OCI-LY7 (cell line): ENCODE results near the gene KAZN. TPM values are rescaled to one million over a fixed set of nuclear protein-coding genes. Genes with fewer than 3 reads are reported as not detected.

Experiments
- BruUV-seq: library from RNA; stranded (reverse); fragments of 400-500 nt; replicated peaks from 2 replicates; lab custom pipeline; 2021; lab: Mats Ljungman, UMichigan
- CTCF ChIA-PET: fragments of 300-600 bp; sonication (Branson Sonifier 250); formaldehyde crosslinking; loops from one replicate; lab custom pipeline; 2022; ENCODE audit warnings: antibody characterized with exemption; ENCODE audit not compliant: unreplicated experiment; lab: Charles Lee
- POLR2A ChIA-PET: fragments of 300-600 bp; sonication (Branson Sonifier 250); formaldehyde crosslinking; loops from one replicate; lab custom pipeline; 2022; ENCODE audit warnings: antibody characterized with exemption; lab: Charles Lee
- DNase-seq: peaks from one replicate; pipeline ENCODE4 v3.0.0-alpha.2; 2015; ENCODE audit warnings: low spot score
- H2AFZ ChIP-seq: fragments of 200-600 bp; sonication (generic), shearing (Covaris generic); 2 replicates; pipeline ENCODE4 v1.6.1; 2014; ENCODE audit warnings: mild to moderate bottlenecking, antibody characterized with exemption, low read length, moderate library complexity
- H3K27ac ChIP-seq: fragments of 200-600 bp; sonication (generic); 2 replicates; pipeline ENCODE4 v1.5.1; 2014; ENCODE audit warnings: mixed run types, low read depth, mild to moderate bottlenecking, moderate library complexity, low read length, inconsistent platforms; ENCODE audit not compliant: poor library complexity, severe bottlenecking
- H3K36me3 ChIP-seq: fragments of 200-600 bp; sonication (generic); 2 replicates; pipeline ENCODE4 v1.6.1; 2014; ENCODE audit warnings: mild to moderate bottlenecking, antibody characterized with exemption, low read length, moderate library complexity, mixed read lengths; ENCODE audit not compliant: insufficient read depth
- H3K4me1 ChIP-seq: fragments of 200-600 bp; sonication (generic); 2 replicates; pipeline ENCODE4 v1.5.1; 2014; ENCODE audit warnings: mild to moderate bottlenecking, low read length; ENCODE audit not compliant: insufficient read depth, poor library complexity, severe bottlenecking
- H3K4me2 ChIP-seq: fragments of 200-600 bp; sonication (generic); 2 replicates; pipeline ENCODE4 v1.6.1; 2014; ENCODE audit warnings: mild to moderate bottlenecking, low read length
- H3K4me3 ChIP-seq: fragments of 200-600 bp; sonication (generic); 2 replicates; pipeline ENCODE4 v1.5.1; 2014; ENCODE audit warnings: mild to moderate bottlenecking, low read depth, low read length; ENCODE audit not compliant: poor library complexity, severe bottlenecking
- H3K79me2 ChIP-seq: fragments of 200-600 bp; sonication (generic); 2 replicates; pipeline ENCODE4 v1.6.1; 2016; ENCODE audit warnings: low read depth, mild to moderate bottlenecking, low read length, moderate library complexity, mixed read lengths; ENCODE audit not compliant: insufficient read depth
- H3K9me2 ChIP-seq: fragments of 200-600 bp; sonication (generic); 2 replicates; pipeline ENCODE4 v1.6.1; 2016; ENCODE audit warnings: mild to moderate bottlenecking, low read length, mixed read lengths; ENCODE audit not compliant: insufficient read depth
- H3K9me3 ChIP-seq: fragments of 200-600 bp; sonication (generic); 2 replicates; pipeline ENCODE4 v1.6.1; 2014; ENCODE audit warnings: mild to moderate bottlenecking, mixed run types, low read length, mixed read lengths
- H4K20me1 ChIP-seq: fragments of 200-600 bp; sonication (generic); 2 replicates; pipeline ENCODE4 v1.6.1; 2014; ENCODE audit warnings: mild to moderate bottlenecking, antibody characterized with exemption, low read length, moderate library complexity, mixed read lengths; ENCODE audit not compliant: insufficient read depth
- EZH2phosphoT487 ChIP-seq: fragments of 200-600 bp; sonication (generic); IDR thresholded peaks from 2 replicates; pipeline ENCODE4 v1.6.1; 2018; ENCODE audit warnings: low read depth, borderline replicate concordance, mild to moderate bottlenecking, mixed run types, antibody characterized with exemption, low read length, moderate library complexity, mixed read lengths
- intact Hi-C: fragments of 100-400 bp; cut with micrococcal nuclease; formaldehyde crosslinking; loops from one replicate; pipeline ENCODE4 v1.10.0; 2022; ENCODE audit not compliant: unreplicated experiment
- total RNA-seq, 2 experiments: library from RNA; depleted of rRNA in 1 of 2; stranded (reverse); fragments of >200 nt in 1 of 2; shearing (Covaris generic) in 1 of 2; gene quantifications; 2 replicates each; pipeline ENCODE4 v1.2.3, GENCODE V29; 2014 to 2022
- TF ChIP-seq, protein P1 (sequence below): fragments of 200-600 bp; sonication (generic); conservative IDR thresholded peaks from 2 replicates; pipeline ENCODE4 v1.5.1; 2014; ENCODE audit warnings: mild to moderate bottlenecking, antibody characterized with exemption, low read length, moderate library complexity, mixed read lengths

KAZN gene
- total RNA-seq, 2 experiments from 2014 or later, result 0.40 to 2.4 TPM

DNA sequence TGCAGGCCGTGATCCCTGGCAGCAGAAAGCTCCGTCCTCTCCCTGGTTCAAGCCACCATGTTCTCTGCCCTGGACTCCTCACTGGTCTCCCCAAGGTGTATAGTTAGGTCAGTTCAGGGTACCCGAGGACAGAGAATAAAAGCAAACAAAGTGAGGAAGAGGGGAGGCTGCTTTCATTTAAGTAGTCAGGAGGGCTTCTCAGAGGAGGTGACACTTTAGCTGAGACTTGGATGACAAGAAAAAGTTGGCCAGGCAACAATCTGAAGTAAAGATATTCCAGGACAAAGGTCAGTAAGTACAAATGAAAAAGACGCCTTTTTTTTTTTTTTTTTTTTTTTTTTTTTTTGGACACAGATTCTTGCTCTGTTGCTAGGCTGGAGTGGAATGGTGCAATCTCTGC is 297.2 kb downstream of the KAZN start:
- Histone ChIP-seq H3K9me3 (no peaks in the 10 kb centered on the region), H3K27ac (no peak overlapping the region), H3K36me3 (no peaks in the 10 kb centered on the region), H3K4me2 (no peak overlapping the region), H3K9me2 (no peaks in the 10 kb centered on the region), H3K79me2 (no peaks in the 10 kb centered on the region), H3K4me3 (no peak overlapping the region), H3K4me1 (no peaks in the 10 kb centered on the region), H2AFZ (no peak overlapping the region), H4K20me1 (no peaks in the 10 kb centered on the region)
- no peak for TF ChIP-seq EZH2phosphoT487
- TF ChIP-seq, protein P1, sequence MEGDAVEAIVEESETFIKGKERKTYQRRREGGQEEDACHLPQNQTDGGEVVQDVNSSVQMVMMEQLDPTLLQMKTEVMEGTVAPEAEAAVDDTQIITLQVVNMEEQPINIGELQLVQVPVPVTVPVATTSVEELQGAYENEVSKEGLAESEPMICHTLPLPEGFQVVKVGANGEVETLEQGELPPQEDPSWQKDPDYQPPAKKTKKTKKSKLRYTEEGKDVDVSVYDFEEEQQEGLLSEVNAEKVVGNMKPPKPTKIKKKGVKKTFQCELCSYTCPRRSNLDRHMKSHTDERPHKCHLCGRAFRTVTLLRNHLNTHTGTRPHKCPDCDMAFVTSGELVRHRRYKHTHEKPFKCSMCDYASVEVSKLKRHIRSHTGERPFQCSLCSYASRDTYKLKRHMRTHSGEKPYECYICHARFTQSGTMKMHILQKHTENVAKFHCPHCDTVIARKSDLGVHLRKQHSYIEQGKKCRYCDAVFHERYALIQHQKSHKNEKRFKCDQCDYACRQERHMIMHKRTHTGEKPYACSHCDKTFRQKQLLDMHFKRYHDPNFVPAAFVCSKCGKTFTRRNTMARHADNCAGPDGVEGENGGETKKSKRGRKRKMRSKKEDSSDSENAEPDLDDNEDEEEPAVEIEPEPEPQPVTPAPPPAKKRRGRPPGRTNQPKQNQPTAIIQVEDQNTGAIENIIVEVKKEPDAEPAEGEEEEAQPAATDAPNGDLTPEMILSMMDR, result no peak
- BruUV-seq, result no TSS peak
- ChIA-PET POLR2A (no interaction called here), CTCF (no interaction called here)
- DNase-seq, result no peak
- intact Hi-C loops, result no loop called here

DNA sequence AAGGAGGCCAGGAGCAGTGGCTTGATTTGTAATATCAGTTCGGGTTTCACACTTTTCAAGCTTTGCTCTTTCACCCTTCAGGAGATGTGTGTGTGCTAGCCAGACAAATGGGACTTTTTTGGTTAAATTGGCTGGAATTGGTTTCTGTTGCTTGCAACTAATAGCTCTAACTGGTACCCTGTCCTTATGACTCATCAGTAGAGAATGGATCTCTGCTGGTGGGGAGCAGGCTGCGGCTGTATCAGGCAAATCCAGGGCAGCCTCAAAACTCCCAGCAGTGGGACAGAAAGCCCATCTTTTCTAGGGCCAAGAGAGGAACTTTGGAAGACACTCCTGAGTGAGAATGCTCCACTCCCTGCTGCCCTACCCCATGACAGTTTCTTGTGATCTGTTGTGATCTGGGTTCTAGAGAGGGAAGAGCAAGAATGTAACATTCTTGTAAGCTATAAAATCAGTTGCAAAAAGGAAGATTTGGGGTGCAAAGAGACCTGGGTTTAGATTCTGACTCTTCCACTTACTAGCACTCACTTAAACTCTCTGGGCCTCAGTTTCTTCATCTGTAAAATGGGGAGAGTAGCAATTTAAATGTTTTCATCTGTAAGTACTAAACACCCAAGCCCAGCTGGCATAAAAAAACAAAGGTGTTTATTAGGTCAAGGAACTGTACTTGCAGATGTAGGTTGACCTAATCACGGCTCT is 298.0 kb downstream of the KAZN start:
- Histone ChIP-seq H3K79me2 (no peaks in the 10 kb centered on the region), H4K20me1 (no peaks in the 10 kb centered on the region), H3K9me3 (no peaks in the 10 kb centered on the region), H3K36me3 (no peaks in the 10 kb centered on the region), H3K4me3 (peak overlapping the region; percentile 26), H3K4me1 (no peaks in the 10 kb centered on the region), H3K9me2 (no peaks in the 10 kb centered on the region), H3K27ac (no peak overlapping the region), H2AFZ (peak overlapping the region; percentile 37; the same call in 1 of the 2 replicates), H3K4me2 (no peak overlapping the region)
- intact Hi-C loops, result no loop called here
- DNase-seq, result no peak
- no TSS peak for BruUV-seq
- POLR2A ChIA-PET, result no interaction called here
- CTCF ChIA-PET, result no interaction called here
- TF ChIP-seq EZH2phosphoT487, result no peak
- TF ChIP-seq, protein P1, result no peak

DNA sequence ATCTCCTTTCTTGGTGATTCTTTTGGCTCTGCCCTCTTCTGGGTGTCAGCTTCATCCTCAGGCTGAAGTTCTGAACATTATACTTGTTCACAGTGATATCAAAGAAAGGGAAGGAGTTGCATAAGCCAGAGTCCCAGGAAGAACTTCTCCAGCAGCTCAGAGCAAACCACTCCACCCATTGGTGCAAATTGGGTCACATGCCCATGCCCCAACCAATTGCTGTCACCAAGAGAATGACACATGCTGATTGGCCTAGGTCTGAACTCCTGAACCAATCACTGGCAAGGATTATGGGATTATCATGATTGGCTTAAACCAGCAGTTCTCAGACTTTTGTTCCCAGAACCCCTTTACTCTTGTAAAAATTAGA is 298.6 kb downstream of the KAZN start:
- TF ChIP-seq EZH2phosphoT487, result no peak
- TF ChIP-seq, protein P1, result no peak
- Histone ChIP-seq H3K36me3 (no peaks in the 10 kb centered on the region), H3K79me2 (no peaks in the 10 kb centered on the region), H3K4me2 (no peak overlapping the region), H2AFZ (peak overlapping the region; percentile 37; the same call in 1 of the 2 replicates), H3K4me1 (no peaks in the 10 kb centered on the region), H3K4me3 (peak overlapping the region; percentile 26), H4K20me1 (no peaks in the 10 kb centered on the region), H3K27ac (no peak overlapping the region), H3K9me2 (no peaks in the 10 kb centered on the region), H3K9me3 (no peaks in the 10 kb centered on the region)
- intact Hi-C loops, result no loop called here
- peak; percentile 45 for DNase-seq
- ChIA-PET POLR2A (no interaction called here), CTCF (no interaction called here)
- BruUV-seq, result no TSS peak
